Stomach (tissue), 9 donors: ENCODE measurements around the gene C3. TPM values are rescaled to one million over a fixed set of nuclear protein-coding genes. Genes with fewer than 3 reads are reported as not detected.
"Not testable (repeated sequence)": the region's sequence is repeated elsewhere in the genome, so short reads cannot be mapped to it uniquely, and the experiment has no call there.

ENCODE experiments used
- DNase-seq, 2 donors: peaks; one replicate each; pipeline versions ENCODE4 v3.0.0 to v3.0.0-alpha.2; 2013 to 2019
- H3K27ac ChIP-seq, 5 donors: fragments of 200-600 bp in 4 of 5; sonication (generic) in 4 of 5; one replicate each; pipeline ENCODE4 v1.5.1; 2013 to 2019; ENCODE audit warnings: mild to moderate bottlenecking in 1 of 5, moderate library complexity in 1 of 5
- H3K27me3 ChIP-seq, 3 donors: fragments of 200-600 bp; sonication (generic); one replicate each; pipeline ENCODE4 v1.5.1; 2017 to 2019; ENCODE audit warnings: mixed run types in 1 of 3
- H3K36me3 ChIP-seq, 4 donors: fragments of 200-600 bp; sonication (generic); 1 replicate in 3 of 4; 2 replicates in 1 of 4; pipeline ENCODE4 v1.5.1; 2016 to 2019
- H3K4me1 ChIP-seq, 4 donors: fragments of 200-600 bp; sonication (generic); one replicate each; pipeline ENCODE4 v1.5.1; 2016 to 2019
- H3K4me3 ChIP-seq, 4 donors: fragments of 200-600 bp; sonication (generic) in 3 of 4; one replicate each; pipeline ENCODE4 v1.5.1; 2016 to 2019; ENCODE audit warnings: mild to moderate bottlenecking in 1 of 4
- H3K9me3 ChIP-seq, 4 donors: fragments of 200-600 bp; sonication (generic); one replicate each; pipeline ENCODE4 v1.5.1; 2016 to 2019
- EP300 ChIP-seq: sonication (generic); formaldehyde crosslinking; IDR thresholded peaks from one replicate; pipeline ENCODE4 v1.6.1; 2017; ENCODE audit warnings: antibody characterized with exemption
- POLR2A ChIP-seq, 4 donors: fragments of 450-650 bp; IDR thresholded peaks; one replicate each; pipeline ENCODE4 v1.6.1; 2016; ENCODE audit warnings: antibody characterized with exemption in 4 of 4, control low read depth in 2 of 4, mild to moderate bottlenecking in 1 of 4, moderate library complexity in 1 of 4
- POLR2AphosphoS5 ChIP-seq, 3 donors: sonication (generic); formaldehyde crosslinking; IDR thresholded peaks; one replicate each; pipeline ENCODE4 v1.6.1; 2016; ENCODE audit warnings: antibody characterized with exemption in 3 of 3
- WGBS, 5 donors: extraction: QIAGEN DNeasy Blood & Tissue Kit in 3 of 5; methylation state at CpG; one replicate each; pipeline versions ENCODE4 v1.1.5 to v1.1.7; 2013 to 2018; 5-methylcytosine and 5-hydroxymethylcytosine counted together
- intact Hi-C: fragments of 100-400 bp; cut with DNase I; formaldehyde crosslinking; loops from one replicate; pipeline ENCODE4 v1.15.1; 2023; ENCODE audit warnings: low total_unique reads
- polyA plus RNA-seq, 3 donors: library from polyadenylated mRNA; stranded (reverse); fragments of 200-250 nt; gene quantifications; one replicate each; pipeline ENCODE4 v1.2.3, GENCODE V29; 2013
- total RNA-seq, 5 donors: library from RNA; depleted of rRNA; stranded (reverse); fragments of >200 nt; gene quantifications; one replicate each; pipeline versions ENCODE4 v1.1.0 to v1.2.3, GENCODE V29; 2014 to 2016
- TF ChIP-seq, protein P1 (sequence below), 7 experiments: fragments of 450-650 bp in 4 of 7; fragments of 200-600 bp in 3 of 7; sonication (generic) in 3 of 7; IDR thresholded peaks; one replicate each; pipeline ENCODE4 v1.5.1; 2016 to 2019; ENCODE audit warnings: antibody characterized with exemption in 7 of 7, control low read depth in 2 of 7, mild to moderate bottlenecking in 1 of 7
- donor health status: healthy with polysubstance abuse.
- donor health status: Bipolar disorder and iron deficiency.
- donor health status: healthy.

C3 gene
- total and polyA plus RNA-seq, 8 donors: 22.8 to 1,672 (median 221) TPM

DNA sequence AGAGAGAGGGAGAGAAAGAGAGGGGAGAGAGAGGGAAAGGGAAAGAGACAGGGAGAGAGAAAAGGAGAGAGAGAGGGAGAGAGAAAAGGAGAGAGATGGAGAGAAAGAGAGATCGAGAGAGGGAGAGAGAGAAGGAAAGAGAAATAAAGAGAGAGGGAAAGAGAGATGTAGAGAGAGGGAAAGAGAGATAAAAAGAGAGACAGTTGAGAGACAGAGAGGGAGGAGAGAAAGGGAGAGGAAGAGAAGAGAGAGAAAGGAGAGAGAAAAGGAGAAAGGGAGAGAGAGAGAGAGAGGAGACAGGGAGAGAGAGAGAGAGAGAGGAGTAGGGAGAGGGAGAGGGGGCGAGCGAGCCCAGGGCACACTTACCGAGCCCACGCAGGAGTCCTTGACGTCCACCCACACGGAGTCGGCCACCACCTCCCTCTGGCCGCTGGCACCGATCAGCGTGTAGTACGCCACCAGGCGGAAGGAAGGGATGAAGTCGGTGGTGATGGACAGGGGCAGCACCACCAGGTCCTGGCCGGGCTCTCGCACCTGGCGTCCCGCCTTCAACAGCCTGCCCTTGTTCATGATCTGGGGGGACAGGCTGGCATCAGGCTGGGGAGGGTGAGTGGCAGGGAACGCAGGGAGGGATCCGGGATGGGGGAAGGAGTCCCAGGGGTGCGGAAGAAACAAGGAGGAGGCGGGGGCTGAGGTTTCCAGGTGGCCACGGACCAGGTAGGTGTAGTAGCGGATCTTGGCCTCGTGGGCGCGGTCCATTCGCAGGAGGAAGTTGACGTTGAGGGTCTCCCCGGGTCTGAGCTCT is 10.0 kb downstream of the C3 start:
- intact Hi-C loops: no loop called here
- Histone ChIP-seq H3K27me3 (peaks cover 0 to 69% (median 9%) of the 10 kb centered on the region in 3 donors), H3K4me1 (peaks cover 0 to 6% (median 0%) of the 10 kb centered on the region in 4 donors), H3K27ac (no peak overlapping the region), H3K36me3 (peaks cover 0 to 8% (median 2%) of the 10 kb centered on the region in 4 donors), H3K4me3 (no peak overlapping the region), H3K9me3 (no peaks in the 10 kb centered on the region)
- WGBS, 5 donors: 17 to 28% (median 21%) methylated on average over 28 to 30 of the region's 30 CpGs
- DNase-seq: no peak
- no peak for TF ChIP-seq EP300
- no peak for TF ChIP-seq POLR2AphosphoS5 (IDR thresholded peaks at IDR 0.05)
- TF ChIP-seq POLR2A (IDR thresholded peaks at IDR 0.05): no peak
- TF ChIP-seq, protein P1, sequence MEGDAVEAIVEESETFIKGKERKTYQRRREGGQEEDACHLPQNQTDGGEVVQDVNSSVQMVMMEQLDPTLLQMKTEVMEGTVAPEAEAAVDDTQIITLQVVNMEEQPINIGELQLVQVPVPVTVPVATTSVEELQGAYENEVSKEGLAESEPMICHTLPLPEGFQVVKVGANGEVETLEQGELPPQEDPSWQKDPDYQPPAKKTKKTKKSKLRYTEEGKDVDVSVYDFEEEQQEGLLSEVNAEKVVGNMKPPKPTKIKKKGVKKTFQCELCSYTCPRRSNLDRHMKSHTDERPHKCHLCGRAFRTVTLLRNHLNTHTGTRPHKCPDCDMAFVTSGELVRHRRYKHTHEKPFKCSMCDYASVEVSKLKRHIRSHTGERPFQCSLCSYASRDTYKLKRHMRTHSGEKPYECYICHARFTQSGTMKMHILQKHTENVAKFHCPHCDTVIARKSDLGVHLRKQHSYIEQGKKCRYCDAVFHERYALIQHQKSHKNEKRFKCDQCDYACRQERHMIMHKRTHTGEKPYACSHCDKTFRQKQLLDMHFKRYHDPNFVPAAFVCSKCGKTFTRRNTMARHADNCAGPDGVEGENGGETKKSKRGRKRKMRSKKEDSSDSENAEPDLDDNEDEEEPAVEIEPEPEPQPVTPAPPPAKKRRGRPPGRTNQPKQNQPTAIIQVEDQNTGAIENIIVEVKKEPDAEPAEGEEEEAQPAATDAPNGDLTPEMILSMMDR (IDR thresholded peaks at IDR 0.05): no peak

DNA sequence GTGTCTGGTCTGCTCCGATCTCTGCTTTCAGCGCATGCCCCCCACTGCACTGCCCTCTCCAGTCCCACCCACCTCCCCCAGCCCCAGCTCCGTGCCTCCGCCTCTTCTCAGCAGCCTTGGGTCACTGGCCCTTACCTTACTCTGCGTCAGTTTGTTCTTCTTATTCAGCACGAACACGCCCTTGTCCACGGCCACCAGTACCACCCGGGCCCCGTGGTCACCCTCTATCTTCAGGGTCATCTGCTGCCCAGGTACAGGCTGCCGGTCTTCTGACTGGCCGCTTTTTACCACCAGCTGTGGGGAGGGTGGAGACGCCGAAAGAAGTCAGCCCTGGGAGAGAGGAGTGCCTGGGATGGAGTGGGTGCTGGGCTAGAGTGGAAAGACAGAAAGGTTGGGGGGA is 10.9 kb downstream of the C3 start:
- Histone ChIP-seq H3K36me3 (peaks cover 0 to 8% (median 2%) of the 10 kb centered on the region in 4 donors), H3K4me1 (peaks cover 0 to 6% (median 0%) of the 10 kb centered on the region in 4 donors), H3K4me3 (no peak overlapping the region), H3K27ac (no peak overlapping the region), H3K9me3 (no peaks in the 10 kb centered on the region), H3K27me3 (peaks cover 0 to 65% (median 9%) of the 10 kb centered on the region in 3 donors)
- TF ChIP-seq POLR2A (IDR thresholded peaks at IDR 0.05) (no peak), EP300 (no peak)
- TF ChIP-seq, protein P1 (IDR thresholded peaks at IDR 0.05): no peak
- WGBS, 5 donors: 29 to 44% (median 35%) methylated on average over 14 of the region's 14 CpGs
- intact Hi-C loops: no loop called here
- DNase-seq: no peak

DNA sequence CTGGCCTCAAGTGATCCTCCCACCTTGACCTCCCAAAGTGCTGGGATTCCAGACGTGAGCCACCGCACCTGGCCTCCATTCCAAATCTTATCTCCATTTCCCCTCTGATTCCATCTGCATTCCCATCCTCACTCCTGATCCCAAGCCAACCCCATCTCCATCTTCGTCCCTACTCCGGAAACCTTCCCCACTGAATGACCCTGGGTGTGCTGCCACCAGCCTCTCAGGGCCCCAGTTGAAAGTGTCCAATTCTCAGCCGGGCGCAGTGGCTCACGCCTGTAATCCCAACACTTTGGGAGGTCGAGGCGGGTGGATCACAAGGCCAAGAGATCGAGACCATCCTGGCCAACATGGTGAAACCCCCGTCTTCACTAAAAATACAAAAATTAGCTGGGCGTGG is 11.5 kb downstream of the C3 start:
- 86 to 93% (median 88%) methylated on average over 12 of the region's 12 CpGs for WGBS, 5 donors
- intact Hi-C loops, H3K36me3 ChIP-seq, H3K27ac ChIP-seq, H3K4me1 ChIP-seq, H3K4me3 ChIP-seq, DNase-seq, H3K9me3 ChIP-seq: not testable (repeated sequence)
- peaks cover 0 to 65% (median 9%) of the 10 kb centered on the region in 3 donors for H3K27me3 ChIP-seq

DNA sequence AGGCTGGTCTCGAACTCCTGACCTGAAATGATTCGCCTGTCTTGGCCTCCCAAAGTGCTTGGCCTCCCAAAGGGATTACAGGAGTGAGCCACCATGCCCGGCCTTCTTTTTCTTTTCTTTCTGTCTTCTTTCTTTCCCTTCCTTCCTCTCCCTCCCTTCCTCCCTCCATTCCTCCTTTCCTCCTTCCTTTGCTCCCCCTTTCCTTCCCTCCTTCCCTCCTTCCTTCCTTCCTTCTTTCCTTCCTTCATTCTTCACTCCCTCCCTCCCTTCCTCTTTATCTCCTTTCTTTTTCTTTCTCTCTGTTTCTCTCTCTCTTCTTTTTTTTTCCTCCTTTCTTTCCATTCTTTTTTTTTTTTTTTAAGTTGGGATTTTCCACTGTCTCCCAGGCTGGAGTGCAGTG is 12.1 kb downstream of the C3 start:
- H3K27me3 ChIP-seq: peaks cover 0 to 65% (median 9%) of the 10 kb centered on the region in 3 donors
- WGBS, 5 donors: 83 to 96% (median 85%) methylated on average over 3 of the region's 3 CpGs
- intact Hi-C loops: no loop called here
- no peaks in the 10 kb centered on the region for H3K9me3 ChIP-seq
- no peak overlapping the region for H3K4me3 ChIP-seq
- TF ChIP-seq POLR2AphosphoS5 (IDR thresholded peaks at IDR 0.05): no peak
- TF ChIP-seq POLR2A (IDR thresholded peaks at IDR 0.05): no peak
- TF ChIP-seq EP300: no peak
- TF ChIP-seq, protein P1 (IDR thresholded peaks at IDR 0.05): no peak
- H3K4me1 ChIP-seq: peaks cover 0 to 6% (median 0%) of the 10 kb centered on the region in 4 donors
- H3K27ac ChIP-seq: no peak overlapping the region
- H3K36me3 ChIP-seq: peaks cover 0 to 8% (median 2%) of the 10 kb centered on the region in 4 donors
- DNase-seq: no peak

DNA sequence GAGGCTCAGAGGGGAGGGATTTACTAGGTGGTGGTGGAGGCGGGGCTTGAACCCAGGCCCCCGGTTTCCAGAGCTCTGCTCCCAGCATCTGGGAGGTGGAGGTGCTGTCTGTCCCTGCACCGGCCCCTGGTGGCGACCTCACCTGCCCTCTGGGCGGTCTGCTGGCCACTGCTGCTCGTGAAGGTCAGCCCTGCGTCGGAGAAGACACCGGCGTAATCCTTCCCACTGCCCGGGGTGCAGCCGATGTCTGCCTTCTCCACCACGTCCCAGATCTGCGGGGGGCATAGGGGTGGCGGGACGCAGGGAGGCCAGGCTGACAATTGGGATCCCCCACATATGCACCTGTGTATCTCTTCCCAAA is 12.8 kb downstream of the C3 start:
- no peak overlapping the region for H3K4me3 ChIP-seq
- H3K27me3 ChIP-seq: peaks cover 0 to 62% (median 9%) of the 10 kb centered on the region in 3 donors
- peaks cover 0 to 6% (median 0%) of the 10 kb centered on the region in 4 donors for H3K4me1 ChIP-seq
- peaks cover 0 to 8% (median 2%) of the 10 kb centered on the region in 4 donors for H3K36me3 ChIP-seq
- no peak overlapping the region for H3K27ac ChIP-seq
- intact Hi-C loops: no loop called here
- 66 to 80% (median 77%) methylated on average over 10 to 16 of the region's 16 CpGs for WGBS, 5 donors
- TF ChIP-seq, protein P1 (IDR thresholded peaks at IDR 0.05): no peak
- no peak for TF ChIP-seq EP300
- no peak for TF ChIP-seq POLR2AphosphoS5 (IDR thresholded peaks at IDR 0.05)
- no peak for TF ChIP-seq POLR2A (IDR thresholded peaks at IDR 0.05)
- H3K9me3 ChIP-seq: no peaks in the 10 kb centered on the region
- DNase-seq: no peak
